ENCODE results near the gene PRLR.

PRLR gene

GRCh38 chr5:35233601-35234000 is 3.3 kb upstream of the PRLR start:
- no peaks in the 10 kb centered on the region for H3K9me2 ChIP-seq (replicated peaks; ENCODE audit: control insufficient read depth, low read length)
- no peaks in the 10 kb centered on the region for H3K9me3 ChIP-seq (ENCODE audit: control insufficient read depth, insufficient read depth, low read length)
- no peaks in the 10 kb centered on the region for H3K4me1 ChIP-seq (ENCODE audit: control insufficient read depth, low read length)
- H3K36me3 ChIP-seq (ENCODE audit: control insufficient read depth, low read length): no peaks in the 10 kb centered on the region
- no peaks in the 10 kb centered on the region for H3K27me3 ChIP-seq (ENCODE audit: control insufficient read depth, low read length)
- no peak for TF ChIP-seq EZH2phosphoT487 (IDR thresholded peaks at IDR 0.05; ENCODE audit: borderline replicate concordance, low read length)
- TF ChIP-seq CTCF (IDR thresholded peaks at IDR 0.05; ENCODE audit: low read depth, low read length, poor library complexity, severe bottlenecking): no peak
- no peaks in the 10 kb centered on the region for H3K79me2 ChIP-seq (ENCODE audit: control insufficient read depth, low read length)
- H3K4me3 ChIP-seq (ENCODE audit: low read length): no peak overlapping the region
- H3K4me2 ChIP-seq (ENCODE audit: low read length): no peak overlapping the region
- no peaks in the 10 kb centered on the region for H3F3A ChIP-seq (ENCODE audit: control insufficient read depth, insufficient read depth)
- no peaks in the 10 kb centered on the region for H4K20me1 ChIP-seq (ENCODE audit: control insufficient read depth, insufficient read depth, low read depth, low read length)
- no peak overlapping the region for H3K27ac ChIP-seq (ENCODE audit: low read depth, low read length)

GRCh38 chr5:35233121-35233520 is 2.8 kb upstream of the PRLR start:
- TF ChIP-seq CTCF (IDR thresholded peaks at IDR 0.05; ENCODE audit: low read depth, low read length, poor library complexity, severe bottlenecking) (no peak), EZH2phosphoT487 (IDR thresholded peaks at IDR 0.05; ENCODE audit: borderline replicate concordance, low read length) (no peak)
- no peaks in the 10 kb centered on the region for H3K9me2 ChIP-seq (replicated peaks; ENCODE audit: control insufficient read depth, low read length)
- no peaks in the 10 kb centered on the region for H3K27me3 ChIP-seq (ENCODE audit: control insufficient read depth, low read length)
- H3K4me3 ChIP-seq (ENCODE audit: low read length): no peak overlapping the region
- H3K27ac ChIP-seq (ENCODE audit: low read depth, low read length): no peak overlapping the region
- H3F3A ChIP-seq (ENCODE audit: control insufficient read depth, insufficient read depth): no peaks in the 10 kb centered on the region
- H3K9me3 ChIP-seq (ENCODE audit: control insufficient read depth, insufficient read depth, low read length): no peaks in the 10 kb centered on the region
- H3K4me2 ChIP-seq (ENCODE audit: low read length): no peak overlapping the region
- no peaks in the 10 kb centered on the region for H3K4me1 ChIP-seq (ENCODE audit: control insufficient read depth, low read length)
- no peaks in the 10 kb centered on the region for H3K36me3 ChIP-seq (ENCODE audit: control insufficient read depth, low read length)
- H4K20me1 ChIP-seq (ENCODE audit: control insufficient read depth, insufficient read depth, low read depth, low read length): no peaks in the 10 kb centered on the region
- H3K79me2 ChIP-seq (ENCODE audit: control insufficient read depth, low read length): no peaks in the 10 kb centered on the region

- no peaks in the 10 kb centered on the region for H3K9me3 ChIP-seq (ENCODE audit: control insufficient read depth, insufficient read depth, low read length)
- no peaks in the 10 kb centered on the region for H3K36me3 ChIP-seq (ENCODE audit: control insufficient read depth, low read length)
- no peaks in the 10 kb centered on the region for H3F3A ChIP-seq (ENCODE audit: control insufficient read depth, insufficient read depth)
- no peak overlapping the region for H3K4me3 ChIP-seq (ENCODE audit: low read length)
- H3K4me1 ChIP-seq (ENCODE audit: control insufficient read depth, low read length): no peaks in the 10 kb centered on the region
- TF ChIP-seq CTCF (IDR thresholded peaks at IDR 0.05; ENCODE audit: low read depth, low read length, poor library complexity, severe bottlenecking) (no peak), EZH2phosphoT487 (IDR thresholded peaks at IDR 0.05; ENCODE audit: borderline replicate concordance, low read length) (no peak)
- H3K4me2 ChIP-seq (ENCODE audit: low read length): no peak overlapping the region
- H3K9me2 ChIP-seq (replicated peaks; ENCODE audit: control insufficient read depth, low read length): no peaks in the 10 kb centered on the region
- H3K79me2 ChIP-seq (ENCODE audit: control insufficient read depth, low read length): no peaks in the 10 kb centered on the region
- no peaks in the 10 kb centered on the region for H3K27me3 ChIP-seq (ENCODE audit: control insufficient read depth, low read length)
- no peaks in the 10 kb centered on the region for H4K20me1 ChIP-seq (ENCODE audit: control insufficient read depth, insufficient read depth, low read depth, low read length)
- no peak overlapping the region for H3K27ac ChIP-seq (ENCODE audit: low read depth, low read length)
These were observed 1.8 kb upstream of the PRLR start for GRCh38 chr5:35232124-35232523.

Data from DOHH2 (cell line).